ENCODE measurements around the gene CCNY. TPM values are rescaled to one million over a fixed set of nuclear protein-coding genes. Genes with fewer than 3 reads are reported as not detected.

Gene CCNY
- total RNA-seq, 3 donors from 2014 or later = 48.6 to 64.4 (median 51.5) TPM

GRCh38 chr10:35470248-35470924 is 134.1 kb downstream of the CCNY start:
- no peak for DNase-seq
- Histone ChIP-seq H3K36me3 (ENCODE audit: low read depth) (no peaks in the 10 kb centered on the region), H3K4me3 (no peak overlapping the region), H3K9me3 (no peaks in the 10 kb centered on the region), H3K4me1 (ENCODE audit: low read depth) (no peaks in the 10 kb centered on the region)
- no peak for ATAC-seq
- intact Hi-C loops (cut with DNase I, micrococcal nuclease) = no loop called here
- no peak for TF ChIP-seq CTCF (IDR thresholded peaks at IDR 0.05)

DNA sequence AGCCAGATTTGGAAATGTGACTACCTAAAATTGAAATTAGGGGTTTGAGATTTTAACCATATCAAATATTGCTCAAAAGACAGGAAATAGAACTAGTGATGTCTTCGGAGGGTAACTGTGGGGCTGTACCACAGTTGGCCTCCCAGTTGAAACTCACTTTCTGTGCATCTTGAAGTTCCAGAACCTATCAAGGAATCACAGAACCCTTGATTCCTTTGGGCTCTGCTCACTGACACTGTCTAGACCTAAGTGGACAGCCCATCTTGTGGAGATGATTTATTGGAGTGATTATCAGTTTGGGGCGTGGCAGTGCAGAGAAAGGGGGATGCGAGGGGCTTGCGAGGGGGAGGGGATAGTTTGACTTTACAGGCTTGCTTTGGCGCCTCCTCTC is 134.6 kb downstream of the CCNY start:
- no peaks in the 10 kb centered on the region for H3K36me3 ChIP-seq (ENCODE audit: low read depth)
- TF ChIP-seq CTCF (IDR thresholded peaks at IDR 0.05) = no peak
- ATAC-seq (no peak), DNase-seq (no peak)
- H3K9me3 ChIP-seq = no peaks in the 10 kb centered on the region
- no peak overlapping the region for H3K4me3 ChIP-seq
- H3K4me1 ChIP-seq (ENCODE audit: low read depth) = no peaks in the 10 kb centered on the region
- intact Hi-C loops (cut with DNase I, micrococcal nuclease) = no loop called here

DNA sequence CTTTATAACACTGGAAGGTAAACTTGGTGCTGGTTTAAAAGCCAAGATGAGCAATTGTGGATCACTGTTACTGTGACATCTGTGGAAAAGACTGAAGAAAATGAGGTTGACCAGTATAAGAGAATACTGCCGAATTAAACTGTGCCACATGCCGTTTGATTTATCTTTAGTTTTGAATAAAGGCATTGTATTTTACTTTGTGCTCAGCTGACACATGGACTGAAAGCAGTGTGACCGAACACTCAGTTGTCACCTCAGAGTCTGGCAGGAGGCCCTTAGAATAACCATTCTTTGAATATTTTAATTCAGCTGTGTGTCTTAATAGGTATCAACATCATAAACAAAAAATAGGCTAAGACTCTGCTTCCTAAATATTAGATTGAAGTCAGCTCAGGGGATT is 135.1 kb downstream of the CCNY start:
- intact Hi-C loops (cut with DNase I, micrococcal nuclease) = no loop called here
- Histone ChIP-seq H3K4me1 (ENCODE audit: low read depth) (no peaks in the 10 kb centered on the region), H3K9me3 (no peaks in the 10 kb centered on the region), H3K36me3 (ENCODE audit: low read depth) (no peaks in the 10 kb centered on the region), H3K4me3 (no peak overlapping the region)
- DNase-seq (no peak), ATAC-seq (no peak)
- no peak for TF ChIP-seq CTCF (IDR thresholded peaks at IDR 0.05)

- ATAC-seq = no peak
- H3K9me3 ChIP-seq = no peaks in the 10 kb centered on the region
- DNase-seq = no peak
- intact Hi-C loops (cut with DNase I, micrococcal nuclease) = no loop called here
- H3K4me1 ChIP-seq (ENCODE audit: low read depth) = no peaks in the 10 kb centered on the region
- no peak for TF ChIP-seq CTCF (IDR thresholded peaks at IDR 0.05)
- H3K4me3 ChIP-seq = no peak overlapping the region
- no peaks in the 10 kb centered on the region for H3K36me3 ChIP-seq (ENCODE audit: low read depth)
Measured at GRCh38 chr10:35480142-35480541, 143.8 kb downstream of the CCNY start.

- no peak for ATAC-seq
- Histone ChIP-seq H3K36me3 (ENCODE audit: low read depth) (no peaks in the 10 kb centered on the region), H3K9me3 (no peaks in the 10 kb centered on the region), H3K4me3 (no peak overlapping the region), H3K4me1 (ENCODE audit: low read depth) (no peaks in the 10 kb centered on the region)
- intact Hi-C loops (cut with DNase I, micrococcal nuclease) = no loop called here
- DNase-seq = no peak
- no peak for TF ChIP-seq CTCF (IDR thresholded peaks at IDR 0.05)
Measured at GRCh38 chr10:35481413-35481812, 145.1 kb downstream of the CCNY start.

All from mucosa of descending colon (tissue), 3 donors.